ENCODE results near the gene SCD5.

SCD5 gene

DNA sequence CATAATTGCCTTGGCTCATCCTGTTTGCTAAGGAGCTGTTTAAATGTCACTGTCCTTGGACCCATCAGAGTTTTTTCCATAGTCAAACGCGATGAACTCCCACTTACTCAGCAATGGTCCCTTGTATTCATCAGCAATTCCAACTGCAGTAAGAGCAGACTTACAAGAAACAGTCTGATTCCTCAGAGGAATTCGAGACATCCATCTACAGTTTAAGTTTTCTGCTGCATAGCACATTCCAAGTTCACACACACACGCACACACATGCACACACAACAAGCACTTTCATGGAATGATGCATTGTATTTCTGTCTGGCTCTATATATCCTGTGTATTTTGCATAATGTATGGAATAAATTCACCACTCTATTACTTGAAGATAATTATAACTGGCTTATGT, 204.1 kb downstream of the SCD5 start:
- no peak overlapping the region for H3K27ac ChIP-seq
- no peak for TF ChIP-seq ZFX (IDR thresholded peaks at IDR 0.05)
- TF ChIP-seq, protein P1, sequence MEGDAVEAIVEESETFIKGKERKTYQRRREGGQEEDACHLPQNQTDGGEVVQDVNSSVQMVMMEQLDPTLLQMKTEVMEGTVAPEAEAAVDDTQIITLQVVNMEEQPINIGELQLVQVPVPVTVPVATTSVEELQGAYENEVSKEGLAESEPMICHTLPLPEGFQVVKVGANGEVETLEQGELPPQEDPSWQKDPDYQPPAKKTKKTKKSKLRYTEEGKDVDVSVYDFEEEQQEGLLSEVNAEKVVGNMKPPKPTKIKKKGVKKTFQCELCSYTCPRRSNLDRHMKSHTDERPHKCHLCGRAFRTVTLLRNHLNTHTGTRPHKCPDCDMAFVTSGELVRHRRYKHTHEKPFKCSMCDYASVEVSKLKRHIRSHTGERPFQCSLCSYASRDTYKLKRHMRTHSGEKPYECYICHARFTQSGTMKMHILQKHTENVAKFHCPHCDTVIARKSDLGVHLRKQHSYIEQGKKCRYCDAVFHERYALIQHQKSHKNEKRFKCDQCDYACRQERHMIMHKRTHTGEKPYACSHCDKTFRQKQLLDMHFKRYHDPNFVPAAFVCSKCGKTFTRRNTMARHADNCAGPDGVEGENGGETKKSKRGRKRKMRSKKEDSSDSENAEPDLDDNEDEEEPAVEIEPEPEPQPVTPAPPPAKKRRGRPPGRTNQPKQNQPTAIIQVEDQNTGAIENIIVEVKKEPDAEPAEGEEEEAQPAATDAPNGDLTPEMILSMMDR (conservative IDR thresholded peaks at IDR 0.05): no peak

DNA sequence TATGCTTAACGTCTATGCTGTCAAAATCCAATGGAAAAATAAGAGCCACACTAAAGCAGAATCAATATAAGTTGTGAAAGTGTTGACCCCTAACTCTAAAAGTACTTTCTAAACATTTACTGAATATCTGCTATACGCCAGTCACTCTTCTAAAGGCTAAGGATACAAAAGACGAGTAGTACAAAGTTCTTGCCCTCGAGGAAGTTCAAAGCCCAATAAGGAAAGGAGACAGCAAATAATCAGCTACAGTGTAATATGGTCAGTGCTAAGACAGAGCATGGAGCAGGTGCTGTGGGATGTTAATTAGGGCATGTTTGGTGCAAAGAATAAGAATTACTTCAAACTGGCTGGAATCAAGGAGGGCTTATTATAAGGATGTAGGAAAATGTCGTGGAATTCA, 205.2 kb downstream of the SCD5 start:
- no peak overlapping the region for H3K27ac ChIP-seq
- no peak for TF ChIP-seq ZFX (IDR thresholded peaks at IDR 0.05)
- TF ChIP-seq, protein P1 (conservative IDR thresholded peaks at IDR 0.05): no peak

DNA sequence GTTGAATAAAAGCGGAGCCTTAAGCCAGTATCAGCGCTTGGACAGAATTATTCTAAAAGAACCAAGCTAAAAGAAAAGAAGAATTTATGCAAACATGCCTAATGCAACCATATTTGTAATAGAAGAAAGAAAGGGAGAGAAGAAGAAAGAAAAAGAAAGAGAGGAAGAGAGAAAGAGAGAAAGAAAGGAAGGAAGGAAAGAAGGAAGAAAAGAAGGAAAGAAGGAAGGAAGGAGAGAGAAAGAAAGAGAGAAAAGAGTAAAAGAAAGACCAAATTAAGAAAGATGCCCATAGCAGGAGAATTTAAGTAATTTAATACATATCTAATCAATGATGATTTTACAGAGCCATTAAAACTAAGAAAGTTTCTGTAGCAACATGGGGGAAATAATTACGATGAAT, 206.0 kb downstream of the SCD5 start:
- TF ChIP-seq ZFX (IDR thresholded peaks at IDR 0.05): no peak
- TF ChIP-seq, protein P1 (conservative IDR thresholded peaks at IDR 0.05): no peak
- no peak overlapping the region for H3K27ac ChIP-seq

DNA sequence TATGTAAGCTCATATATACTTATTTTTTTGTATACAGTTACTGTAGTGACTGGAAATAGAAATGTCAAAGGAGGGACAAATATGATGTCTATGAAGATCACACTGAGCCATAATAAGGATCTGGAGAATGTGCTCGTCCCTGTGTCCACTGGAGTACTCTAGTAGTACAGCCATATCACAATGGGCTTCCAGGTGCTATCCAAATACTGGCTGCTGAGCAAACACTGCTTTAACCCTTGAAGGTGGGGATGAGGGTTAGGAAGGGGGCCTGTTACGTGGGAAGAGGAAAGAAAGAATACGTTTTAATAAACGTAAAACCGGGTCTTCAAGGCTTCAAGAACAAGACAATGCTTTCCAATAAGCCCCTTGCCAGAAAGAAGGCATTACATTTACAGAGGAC, 207.0 kb downstream of the SCD5 start:
- H3K27ac ChIP-seq: no peak overlapping the region
- TF ChIP-seq ZFX (IDR thresholded peaks at IDR 0.05): no peak
- TF ChIP-seq, protein P1 (conservative IDR thresholded peaks at IDR 0.05): no peak

DNA sequence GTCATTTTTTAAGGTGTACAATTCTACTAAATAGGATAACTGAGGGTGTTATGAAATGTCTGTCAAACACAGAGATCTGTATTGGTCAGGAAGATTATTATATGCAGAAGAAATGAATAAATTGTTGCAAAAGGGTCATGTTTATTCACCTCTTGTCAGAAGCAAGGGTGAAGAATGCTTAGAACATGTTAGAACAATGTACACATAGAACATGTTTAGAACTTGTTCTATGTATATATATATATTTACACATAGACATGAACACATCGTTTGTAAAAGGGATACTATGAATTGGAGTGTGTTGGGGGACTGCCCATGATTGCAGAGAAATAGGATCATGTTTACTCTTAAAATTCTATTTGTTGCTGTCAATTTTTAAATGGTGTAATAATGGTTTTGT, 208.8 kb downstream of the SCD5 start:
- no peak overlapping the region for H3K27ac ChIP-seq
- TF ChIP-seq, protein P1 (conservative IDR thresholded peaks at IDR 0.05): no peak
- TF ChIP-seq ZFX (IDR thresholded peaks at IDR 0.05): no peak

DNA sequence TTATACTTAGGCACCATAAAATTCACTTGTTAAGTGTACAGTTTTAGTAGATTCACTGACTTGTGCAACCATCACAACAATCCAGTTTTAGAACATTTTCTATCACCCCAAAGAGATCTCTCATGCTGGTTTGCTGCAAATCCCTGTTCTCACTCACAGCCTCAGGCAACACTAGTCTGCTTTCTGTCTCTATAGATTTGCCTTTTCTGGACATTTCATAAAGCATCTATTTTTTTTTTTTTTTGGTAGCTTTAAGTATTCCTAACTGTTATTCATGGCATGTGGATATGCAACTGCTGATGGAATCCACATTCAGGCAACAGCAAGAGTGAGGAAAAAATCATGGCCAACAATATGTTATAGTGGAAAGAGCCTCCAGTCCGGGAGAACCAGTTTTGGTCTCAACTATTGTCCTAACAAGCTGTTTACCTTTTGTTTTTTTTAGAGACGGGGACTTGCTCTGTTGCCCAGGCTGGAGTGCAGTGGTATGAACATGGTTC, 209.8 kb downstream of the SCD5 start:
- TF ChIP-seq, protein P1 (conservative IDR thresholded peaks at IDR 0.05): no peak
- TF ChIP-seq ZFX (IDR thresholded peaks at IDR 0.05): no peak
- H3K27ac ChIP-seq: no peak overlapping the region

- TF ChIP-seq ZFX (IDR thresholded peaks at IDR 0.05): no peak
- TF ChIP-seq, protein P1 (conservative IDR thresholded peaks at IDR 0.05): no peak
- no peak overlapping the region for H3K27ac ChIP-seq
Observed at GRCh38 chr4:82587826-82588540, 210.6 kb downstream of the SCD5 start.
